Activated CD4-positive, alpha-beta T cell treated with anti-CD3 and anti-CD28 coated beads, Interleukin-2, Interleukin-4, amounts not matched to agents 100 ng/mL and 50 ng/mL, durations not matched to agents 16 hours and 8 hours (primary cell): ENCODE data around the gene GPC2.
"Not testable (repeated sequence)": the region's sequence is repeated elsewhere in the genome, so short reads cannot be mapped to it uniquely, and the experiment has no call there.

Source experiments
- DNase-seq: peaks from one replicate; pipeline ENCODE4 v3.0.0-alpha.2; 2020; ENCODE audit warnings: low spot score

The GPC2 gene

GRCh38 chr7:100200693-100201092, 23.5 kb upstream of the GPC2 start:
- DNase-seq, result no peak

- DNase-seq, result no peak
These were observed 21.1 kb upstream of the GPC2 start for GRCh38 chr7:100198266-100198665.

- DNase-seq, result not testable (repeated sequence)
These were observed 18.7 kb upstream of the GPC2 start for GRCh38 chr7:100195901-100196322.

- DNase-seq, result no peak
These were observed 18.0 kb upstream of the GPC2 start for GRCh38 chr7:100195222-100195621.

GRCh38 chr7:100192969-100193368, 15.8 kb upstream of the GPC2 start:
- DNase-seq, result no peak

- not testable (repeated sequence) for DNase-seq
These were observed 15.2 kb upstream of the GPC2 start for GRCh38 chr7:100192281-100192862.

- DNase-seq, result no peak
These were observed 14.6 kb upstream of the GPC2 start for GRCh38 chr7:100191775-100192174.

GRCh38 chr7:100190048-100190711, 13.0 kb upstream of the GPC2 start:
- peak; percentile 66 for DNase-seq

- DNase-seq, result no peak
These were observed 11.9 kb upstream of the GPC2 start for GRCh38 chr7:100189061-100189460.

GRCh38 chr7:100185726-100186125, 8.5 kb upstream of the GPC2 start:
- DNase-seq, result no peak

GRCh38 chr7:100183090-100183489, 5.9 kb upstream of the GPC2 start:
- DNase-seq, result not testable (repeated sequence)

- not testable (repeated sequence) for DNase-seq
These were observed 5.4 kb upstream of the GPC2 start for GRCh38 chr7:100182616-100183015.

- not testable (repeated sequence) for DNase-seq
These were observed 2.9 kb upstream of the GPC2 start for GRCh38 chr7:100180084-100180483.

GRCh38 chr7:100176096-100177044, 811 bp downstream of the GPC2 start:
- DNase-seq, result no peak

GRCh38 chr7:100175296-100175935, 1.8 kb downstream of the GPC2 start:
- no peak for DNase-seq

GRCh38 chr7:100174582-100174981, 2.6 kb downstream of the GPC2 start:
- no peak for DNase-seq

GRCh38 chr7:100173806-100174495, 3.2 kb downstream of the GPC2 start:
- no peak for DNase-seq

GRCh38 chr7:100171840-100172239, 5.3 kb downstream of the GPC2 start:
- DNase-seq, result no peak

- no peak for DNase-seq
These were observed 6.0 kb downstream of the GPC2 start for GRCh38 chr7:100171087-100171681.

GRCh38 chr7:100170101-100170897, 6.9 kb downstream of the GPC2 start:
- no peak for DNase-seq
